ENCODE measurements around the gene RAD51B. TPM values are rescaled to one million over a fixed set of nuclear protein-coding genes. Genes with fewer than 3 reads are reported as not detected.

The RAD51B gene
- total RNA-seq, 2 donors from 2014 or later: 9.3 to 12.1 TPM

GRCh38 chr14:68665131-68665530 is 845.6 kb downstream of the RAD51B start:
- H3K4me3 ChIP-seq: no peak overlapping the region
- H3K27ac ChIP-seq: peak overlapping the region; percentile 1 to 33
- ATAC-seq (ENCODE audit: insufficient number of reproducible peaks, low FRiP score, low read depth) (no peak), DNase-seq (ENCODE audit: low spot score) (no peak)
- H3K36me3 ChIP-seq: no peaks in the 10 kb centered on the region
- no peaks in the 10 kb centered on the region for H3K9me3 ChIP-seq
- H3K27me3 ChIP-seq (replicated peaks; ENCODE audit: insufficient read depth): no peaks in the 10 kb centered on the region
- no peak for TF ChIP-seq CTCF (IDR thresholded peaks at IDR 0.05)
- H3K4me1 ChIP-seq (ENCODE audit: control insufficient read depth in 1 of 2, low read depth in 2 of 2): peaks cover 20 to 62% of the 10 kb centered on the region in 2 donors

- no peak for TF ChIP-seq CTCF (IDR thresholded peaks at IDR 0.05)
- no peaks in the 10 kb centered on the region for H3K36me3 ChIP-seq
- peak overlapping the region in 1 of 2 donors; percentile 24 for H3K27ac ChIP-seq
- no peaks in the 10 kb centered on the region for H3K27me3 ChIP-seq (replicated peaks; ENCODE audit: insufficient read depth)
- peaks cover 20 to 68% of the 10 kb centered on the region in 2 donors for H3K4me1 ChIP-seq (ENCODE audit: control insufficient read depth in 1 of 2, low read depth in 2 of 2)
- no peaks in the 10 kb centered on the region for H3K9me3 ChIP-seq
- no peak for DNase-seq (ENCODE audit: low spot score)
- no peak overlapping the region for H3K4me3 ChIP-seq
- no peak for ATAC-seq (ENCODE audit: insufficient number of reproducible peaks, low FRiP score, low read depth)
Observed at GRCh38 chr14:68665792-68666204, 846.2 kb downstream of the RAD51B start.

- Histone ChIP-seq H3K4me3 (no peak overlapping the region), H3K27me3 (replicated peaks; ENCODE audit: insufficient read depth) (no peaks in the 10 kb centered on the region), H3K36me3 (no peaks in the 10 kb centered on the region), H3K4me1 (ENCODE audit: control insufficient read depth in 1 of 2, low read depth in 2 of 2) (peaks cover 20 to 71% of the 10 kb centered on the region in 2 donors), H3K9me3 (no peaks in the 10 kb centered on the region), H3K27ac (peak overlapping the region in 1 of 2 donors; percentile 24)
- no peak for ATAC-seq (ENCODE audit: insufficient number of reproducible peaks, low FRiP score, low read depth)
- TF ChIP-seq CTCF (IDR thresholded peaks at IDR 0.05): no peak
- no peak for DNase-seq (ENCODE audit: low spot score)
Observed at GRCh38 chr14:68666236-68666635, 846.7 kb downstream of the RAD51B start.

- DNase-seq (ENCODE audit: low spot score) (no peak), ATAC-seq (ENCODE audit: insufficient number of reproducible peaks, low FRiP score, low read depth) (no peak)
- Histone ChIP-seq H3K9me3 (no peaks in the 10 kb centered on the region), H3K27ac (peak overlapping the region; percentile 1 to 5), H3K4me3 (no peak overlapping the region), H3K4me1 (ENCODE audit: control insufficient read depth in 1 of 2, low read depth in 2 of 2) (peaks cover 20 to 78% of the 10 kb centered on the region in 2 donors), H3K27me3 (replicated peaks; ENCODE audit: insufficient read depth) (no peaks in the 10 kb centered on the region), H3K36me3 (no peaks in the 10 kb centered on the region)
- no peak for TF ChIP-seq CTCF (IDR thresholded peaks at IDR 0.05)
Observed at GRCh38 chr14:68666899-68667298, 847.3 kb downstream of the RAD51B start.

- no peaks in the 10 kb centered on the region for H3K27me3 ChIP-seq (replicated peaks; ENCODE audit: insufficient read depth)
- no peaks in the 10 kb centered on the region for H3K9me3 ChIP-seq
- H3K27ac ChIP-seq: peak overlapping the region in 1 of 2 donors; percentile 5
- no peak overlapping the region for H3K4me3 ChIP-seq
- peaks cover 22 to 83% of the 10 kb centered on the region in 2 donors for H3K4me1 ChIP-seq (ENCODE audit: control insufficient read depth in 1 of 2, low read depth in 2 of 2)
- no peak for TF ChIP-seq CTCF (IDR thresholded peaks at IDR 0.05)
- H3K36me3 ChIP-seq: no peaks in the 10 kb centered on the region
- ATAC-seq (ENCODE audit: insufficient number of reproducible peaks, low FRiP score, low read depth) (no peak), DNase-seq (ENCODE audit: low spot score) (no peak)
Observed at GRCh38 chr14:68667313-68667791, 847.8 kb downstream of the RAD51B start.

All from thoracic aorta (tissue), 2 donors.